ENCODE results near the gene TGFBR1.

Gene TGFBR1

DNA sequence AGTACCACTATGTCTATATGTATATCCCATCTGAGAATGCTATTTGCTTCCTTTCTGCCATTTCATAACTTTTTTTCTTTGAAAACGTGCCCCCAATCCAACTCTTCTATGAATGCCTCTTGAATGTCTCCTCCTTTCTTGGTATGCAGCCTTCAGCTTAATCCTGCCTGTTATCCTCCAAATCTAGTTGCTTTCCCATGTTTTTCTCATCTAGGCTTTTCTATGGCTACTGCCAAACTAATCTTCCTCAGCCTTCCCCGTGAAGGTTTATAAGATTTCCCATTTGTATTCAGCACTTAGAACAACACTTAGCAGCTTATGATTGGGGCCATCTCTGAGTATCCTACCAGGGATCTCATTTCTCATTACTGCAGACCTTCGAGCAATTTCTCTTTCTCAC lies 2.5 kb downstream of the TGFBR1 start:
- DNase-seq (ENCODE audit: low spot score), result no peak

GRCh38 chr9:99108131-99108530 lies 3.2 kb downstream of the TGFBR1 start:
- DNase-seq (ENCODE audit: low spot score), result no peak

DNA sequence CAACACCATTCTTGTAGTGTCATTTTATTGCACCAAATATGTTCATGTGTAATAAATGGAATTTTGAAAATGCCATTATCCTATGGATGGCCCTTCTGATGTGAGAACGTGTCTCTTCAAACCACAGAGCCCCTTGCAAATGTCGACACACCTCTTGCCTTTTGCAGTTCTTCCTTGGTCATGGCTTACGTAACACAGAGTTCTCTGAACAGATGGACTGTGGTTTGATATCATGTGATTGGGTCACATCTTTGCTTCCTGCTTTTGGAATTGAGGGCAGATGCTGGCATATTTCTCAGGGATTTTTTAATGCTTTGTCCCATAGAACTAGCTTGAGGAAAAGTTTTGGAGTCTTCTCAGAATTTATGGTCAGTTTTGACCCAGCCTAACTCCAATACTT lies 4.6 kb downstream of the TGFBR1 start:
- DNase-seq (ENCODE audit: low spot score), result no peak

- peak; percentile 66 for DNase-seq (ENCODE audit: low spot score)
Observed at GRCh38 chr9:99112750-99113413, 8.0 kb downstream of the TGFBR1 start.

DNA sequence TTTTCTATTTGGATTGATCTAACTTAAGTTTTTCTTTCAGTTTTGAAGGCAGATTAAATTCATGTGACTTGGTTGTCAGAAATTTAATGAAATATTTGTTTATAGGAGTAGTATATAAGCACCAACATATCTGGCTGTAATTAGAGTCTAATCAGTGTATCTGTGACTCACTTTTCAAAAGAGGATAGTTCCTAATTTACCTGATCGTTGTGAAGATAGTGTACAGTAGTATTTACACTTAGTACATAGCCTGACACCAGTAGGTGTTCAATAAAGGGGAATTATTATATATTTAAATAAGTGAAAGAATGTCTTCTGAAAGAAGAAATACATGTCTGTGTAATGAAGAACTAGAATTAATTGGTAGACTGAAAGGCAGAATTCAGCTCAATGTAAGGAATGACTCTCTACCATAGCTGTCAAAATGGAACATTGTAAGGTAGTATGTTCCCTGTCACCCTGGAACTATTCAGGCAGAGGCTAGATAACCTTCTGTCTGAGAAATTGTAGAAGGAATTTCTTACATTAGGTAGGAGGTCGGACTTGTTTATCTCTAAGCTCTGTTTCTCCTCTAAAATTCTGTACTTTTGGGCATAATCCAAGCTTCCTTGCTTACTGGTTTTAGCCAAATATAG lies 8.6 kb downstream of the TGFBR1 start:
- no peak for DNase-seq (ENCODE audit: low spot score)

DNA sequence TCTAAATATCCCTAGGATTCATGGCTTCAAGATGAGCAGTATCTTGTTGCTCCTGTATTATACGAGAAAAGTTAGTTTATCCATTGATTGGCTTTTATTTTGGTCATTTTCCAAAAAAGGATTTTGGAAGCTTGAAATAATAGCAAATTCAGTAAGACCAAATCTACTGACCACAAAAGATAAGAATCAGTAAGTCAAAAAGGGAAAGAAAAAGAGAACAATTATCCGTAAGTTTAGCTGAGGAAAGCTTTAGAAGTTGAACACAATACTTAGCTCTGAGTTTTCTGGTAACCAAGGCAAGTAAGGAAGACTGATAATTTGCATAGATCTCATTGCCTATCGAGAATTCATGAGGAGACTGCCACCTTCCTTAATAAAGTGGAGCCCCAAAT lies 9.1 kb downstream of the TGFBR1 start:
- DNase-seq (ENCODE audit: low spot score), result no peak

DNA sequence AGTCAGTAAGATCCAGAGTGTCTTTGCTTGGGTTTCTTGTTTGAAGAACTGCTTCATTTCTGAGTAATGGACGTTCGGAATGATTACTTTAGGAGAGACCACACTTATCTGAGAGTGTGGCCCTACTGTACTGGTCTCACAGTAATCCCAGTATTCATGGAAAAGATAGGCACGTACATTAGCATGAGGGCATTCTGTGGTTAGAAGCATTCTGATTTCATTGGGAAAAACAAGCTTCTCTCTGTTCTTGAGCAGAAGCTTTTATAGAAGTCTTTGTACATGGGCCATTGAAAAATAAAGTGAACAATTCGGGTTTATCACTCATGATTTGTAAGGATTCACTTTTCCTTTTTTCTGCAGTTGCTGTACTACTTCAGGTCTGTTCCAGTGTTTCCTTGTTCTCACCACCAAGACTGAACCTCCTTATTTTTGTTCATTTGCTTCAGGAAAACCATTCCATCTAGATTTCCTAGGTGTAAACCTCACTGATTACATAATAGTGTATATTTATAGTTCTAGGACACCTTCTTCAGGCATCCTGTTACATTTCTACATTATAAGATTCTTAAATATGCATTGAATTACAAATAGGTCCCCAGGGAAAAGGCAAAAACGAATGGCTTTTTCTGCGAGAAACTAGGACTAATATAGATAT lies 10.1 kb downstream of the TGFBR1 start:
- DNase-seq (ENCODE audit: low spot score), result no peak

DNA sequence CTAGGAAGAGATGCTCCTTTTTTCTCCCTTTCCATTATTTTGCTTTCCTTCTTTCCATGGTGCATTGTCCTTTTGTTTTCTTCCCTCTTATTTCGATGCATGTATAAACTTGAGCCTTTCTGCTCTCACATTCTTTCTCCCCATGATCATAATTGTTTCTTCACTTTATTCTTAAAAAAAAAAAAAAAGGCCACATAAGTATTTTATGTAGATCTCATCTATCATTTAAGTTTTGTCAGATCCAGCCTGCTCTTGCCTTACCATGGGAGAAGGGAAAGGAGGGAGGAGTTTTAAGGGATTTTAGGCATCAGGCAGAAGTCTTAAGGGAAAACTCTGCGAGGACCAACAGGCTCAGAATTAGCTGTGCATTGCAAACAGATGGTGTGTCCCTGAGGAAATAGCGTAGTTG lies 11.1 kb downstream of the TGFBR1 start:
- no peak for DNase-seq (ENCODE audit: low spot score)

- DNase-seq (ENCODE audit: low spot score), result peak; percentile 64
Observed at GRCh38 chr9:99118782-99119466, 14.0 kb downstream of the TGFBR1 start.

- DNase-seq (ENCODE audit: low spot score), result no peak
Observed at GRCh38 chr9:99119976-99120655, 15.2 kb downstream of the TGFBR1 start.

DNA sequence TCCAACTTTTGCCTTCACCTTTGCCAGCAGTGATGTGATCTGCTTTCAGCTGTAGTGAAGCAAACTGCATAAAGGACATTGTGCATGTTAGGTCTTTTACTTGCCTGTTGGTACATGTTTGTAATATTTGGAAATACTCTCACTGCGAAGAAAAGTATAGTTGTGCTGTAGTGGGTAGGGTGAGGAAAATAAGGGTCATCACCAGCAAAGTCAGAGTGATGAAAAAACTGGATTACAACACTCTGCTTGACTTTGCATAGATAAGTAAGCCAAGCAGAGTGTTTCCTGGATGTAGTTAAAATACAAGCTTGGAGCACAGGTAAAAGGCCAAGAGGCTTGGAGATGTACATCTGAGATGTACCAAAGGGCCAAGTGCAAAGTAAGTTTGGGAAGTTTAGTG lies 16.7 kb downstream of the TGFBR1 start:
- DNase-seq (ENCODE audit: low spot score), result no peak

- DNase-seq (ENCODE audit: low spot score), result no peak
Observed at GRCh38 chr9:99124534-99125255, 19.8 kb downstream of the TGFBR1 start.

- no peak for DNase-seq (ENCODE audit: low spot score)
Observed at GRCh38 chr9:99125446-99125845, 20.5 kb downstream of the TGFBR1 start.

GRCh38 chr9:99126312-99126711 lies 21.4 kb downstream of the TGFBR1 start:
- DNase-seq (ENCODE audit: low spot score), result no peak

DNA sequence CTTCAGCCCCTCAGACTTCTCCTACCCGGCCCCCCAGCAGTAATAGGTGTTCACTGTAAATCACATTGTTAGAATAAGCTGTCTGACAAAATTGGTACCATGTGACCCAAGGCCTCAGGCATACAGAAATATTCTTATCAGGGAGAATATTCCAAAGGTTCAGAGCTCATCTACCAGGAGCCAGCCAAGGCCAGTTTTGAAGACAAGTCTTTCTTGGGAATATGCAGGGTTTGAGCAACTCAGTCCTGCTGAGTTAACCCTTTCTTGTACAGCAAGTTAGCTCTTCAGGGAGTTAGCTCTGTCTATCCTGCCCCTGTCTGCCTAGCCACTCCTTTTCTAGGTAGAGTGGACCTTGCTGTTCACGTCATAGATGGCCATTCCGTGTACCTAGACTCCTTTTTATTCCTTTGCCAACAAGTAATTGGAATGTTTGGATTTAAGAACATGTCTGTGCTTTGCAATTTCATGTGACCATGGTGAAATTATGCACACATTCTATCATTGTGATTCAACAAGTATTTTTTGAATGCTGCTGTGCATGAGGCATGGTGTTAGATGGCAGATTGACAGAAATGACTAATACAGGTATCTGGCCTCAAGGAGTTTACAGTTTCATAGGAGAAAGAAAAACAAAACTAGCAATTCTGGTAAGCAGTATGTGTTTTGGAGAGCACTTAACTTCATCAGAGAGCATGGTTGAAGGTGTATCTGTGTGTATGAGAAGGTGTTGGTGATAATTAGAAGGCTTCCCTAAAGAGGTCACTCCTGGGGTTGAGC lies 22.6 kb downstream of the TGFBR1 start:
- DNase-seq (ENCODE audit: low spot score), result no peak

DNA sequence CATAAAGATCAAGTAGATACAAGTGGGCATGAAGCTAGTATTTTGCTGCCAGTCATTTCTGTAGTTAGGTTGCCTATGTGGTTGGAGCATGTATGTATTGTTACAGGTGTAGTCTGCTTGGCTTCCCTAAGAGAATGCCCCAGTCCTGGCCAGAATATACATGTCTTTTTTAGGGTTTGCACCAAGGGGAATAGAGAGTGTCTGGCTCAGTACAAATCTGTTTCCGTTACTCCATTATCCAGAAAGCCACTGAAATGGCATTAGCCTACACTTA lies 23.2 kb downstream of the TGFBR1 start:
- DNase-seq (ENCODE audit: low spot score), result no peak

GRCh38 chr9:99129091-99129490 lies 24.2 kb downstream of the TGFBR1 start:
- DNase-seq (ENCODE audit: low spot score), result no peak

DNA sequence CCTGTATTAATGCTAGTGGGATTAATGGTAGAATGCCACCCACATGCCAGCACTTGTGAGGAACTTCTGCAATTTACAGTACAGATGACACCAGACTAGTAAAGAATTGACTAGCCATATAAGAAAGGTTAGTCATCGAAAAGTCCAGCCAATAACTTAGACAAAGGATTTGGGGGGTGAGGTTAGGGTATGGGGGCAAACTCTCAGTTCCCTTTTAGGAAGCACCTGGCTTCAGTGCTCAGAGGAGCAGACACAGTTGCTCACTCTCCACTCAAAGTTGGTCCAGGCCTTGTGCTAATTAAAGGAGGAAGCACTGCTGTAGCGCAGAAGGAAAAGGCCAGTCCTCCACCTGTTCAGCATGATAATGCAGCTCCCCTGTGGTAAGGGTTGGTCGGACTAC lies 25.2 kb downstream of the TGFBR1 start:
- DNase-seq (ENCODE audit: low spot score), result no peak

DNA sequence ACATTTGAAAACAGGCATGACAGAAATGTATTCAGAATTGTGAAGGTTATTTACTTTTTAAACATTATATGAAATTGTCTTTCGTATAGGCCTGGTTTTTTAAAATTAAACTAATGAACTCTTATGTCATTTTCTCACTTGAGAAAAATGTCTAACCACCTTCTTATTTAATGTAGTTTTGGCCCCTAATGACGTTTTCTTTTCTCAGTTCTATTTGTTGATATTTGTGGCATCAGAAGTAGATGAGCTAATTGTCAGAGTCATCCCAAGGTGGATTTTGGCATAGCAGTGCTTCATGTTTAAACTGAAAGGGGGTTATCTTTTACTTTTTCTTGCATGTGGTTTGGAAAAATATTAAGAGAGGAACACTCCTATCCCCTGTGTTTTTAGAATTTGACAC lies 28.2 kb downstream of the TGFBR1 start:
- DNase-seq (ENCODE audit: low spot score), result no peak

- peak; percentile 18 for DNase-seq (ENCODE audit: low spot score)
Observed at GRCh38 chr9:99134893-99135341, 30.0 kb downstream of the TGFBR1 start.

DNA sequence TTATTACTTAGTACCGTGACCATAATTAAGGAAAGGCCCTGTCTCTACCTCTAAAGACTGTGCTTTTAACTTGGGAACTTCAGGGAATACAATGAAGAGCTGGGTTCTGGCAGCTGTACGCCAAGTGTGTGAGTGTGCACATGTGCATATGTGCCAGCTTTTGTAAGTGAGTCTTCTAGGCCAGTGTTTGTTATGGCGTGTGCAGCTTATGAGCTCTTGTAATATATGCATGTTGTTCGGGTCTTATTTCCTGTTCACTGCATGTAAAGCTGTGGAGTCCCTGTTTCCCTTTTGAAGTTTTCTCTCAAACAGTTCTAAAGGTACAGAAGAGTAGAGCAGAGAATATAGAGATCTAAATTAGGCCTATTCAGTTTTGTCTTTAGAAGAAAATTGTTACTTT lies 30.5 kb downstream of the TGFBR1 start:
- no peak for DNase-seq (ENCODE audit: low spot score)
